AG10803 (cell line): Measurements from ENCODE around the gene PUM2.
A peak's percentile ranks its signal among the peaks of the same experiment; 100 is the strongest.

Source experiments
- DNase-seq: peaks from one replicate; pipeline ENCODE4 v3.0.0; 2010; ENCODE audit warnings: low read depth
- H3K4me3 ChIP-seq: 2 replicates; pipeline ENCODE4 v1.5.1; 2011; ENCODE audit warnings: mild to moderate bottlenecking, low read length, control low read depth
- TF ChIP-seq, protein P1 (sequence below): conservative IDR thresholded peaks from 2 replicates; pipeline ENCODE4 v1.5.1; 2011; ENCODE audit warnings: mild to moderate bottlenecking, low read length, control low read depth, inconsistent platforms

Gene PUM2

DNA sequence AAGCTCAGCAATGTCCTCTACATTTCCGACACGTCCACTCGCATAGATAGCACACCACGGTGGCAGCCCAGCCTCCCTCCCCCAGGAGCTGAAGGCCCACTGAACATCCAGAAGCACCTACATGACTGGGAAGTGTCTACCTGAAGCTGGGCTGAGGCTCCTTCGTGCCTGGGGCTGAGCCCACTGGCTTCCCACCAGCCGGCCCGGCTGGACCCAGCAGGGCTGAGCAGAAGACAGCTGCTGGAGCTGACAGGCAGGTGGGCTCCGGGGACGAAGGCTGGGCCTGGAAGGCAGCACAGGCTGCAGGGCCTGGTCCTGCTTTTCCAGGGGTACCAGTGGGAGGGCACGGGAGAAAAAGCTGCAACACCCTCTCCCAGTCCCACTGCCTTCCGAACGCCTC lies 139.2 kb downstream of the PUM2 start:
- H3K4me3 ChIP-seq = no peak overlapping the region
- no peak for DNase-seq
- TF ChIP-seq, protein P1, sequence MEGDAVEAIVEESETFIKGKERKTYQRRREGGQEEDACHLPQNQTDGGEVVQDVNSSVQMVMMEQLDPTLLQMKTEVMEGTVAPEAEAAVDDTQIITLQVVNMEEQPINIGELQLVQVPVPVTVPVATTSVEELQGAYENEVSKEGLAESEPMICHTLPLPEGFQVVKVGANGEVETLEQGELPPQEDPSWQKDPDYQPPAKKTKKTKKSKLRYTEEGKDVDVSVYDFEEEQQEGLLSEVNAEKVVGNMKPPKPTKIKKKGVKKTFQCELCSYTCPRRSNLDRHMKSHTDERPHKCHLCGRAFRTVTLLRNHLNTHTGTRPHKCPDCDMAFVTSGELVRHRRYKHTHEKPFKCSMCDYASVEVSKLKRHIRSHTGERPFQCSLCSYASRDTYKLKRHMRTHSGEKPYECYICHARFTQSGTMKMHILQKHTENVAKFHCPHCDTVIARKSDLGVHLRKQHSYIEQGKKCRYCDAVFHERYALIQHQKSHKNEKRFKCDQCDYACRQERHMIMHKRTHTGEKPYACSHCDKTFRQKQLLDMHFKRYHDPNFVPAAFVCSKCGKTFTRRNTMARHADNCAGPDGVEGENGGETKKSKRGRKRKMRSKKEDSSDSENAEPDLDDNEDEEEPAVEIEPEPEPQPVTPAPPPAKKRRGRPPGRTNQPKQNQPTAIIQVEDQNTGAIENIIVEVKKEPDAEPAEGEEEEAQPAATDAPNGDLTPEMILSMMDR = no peak

DNA sequence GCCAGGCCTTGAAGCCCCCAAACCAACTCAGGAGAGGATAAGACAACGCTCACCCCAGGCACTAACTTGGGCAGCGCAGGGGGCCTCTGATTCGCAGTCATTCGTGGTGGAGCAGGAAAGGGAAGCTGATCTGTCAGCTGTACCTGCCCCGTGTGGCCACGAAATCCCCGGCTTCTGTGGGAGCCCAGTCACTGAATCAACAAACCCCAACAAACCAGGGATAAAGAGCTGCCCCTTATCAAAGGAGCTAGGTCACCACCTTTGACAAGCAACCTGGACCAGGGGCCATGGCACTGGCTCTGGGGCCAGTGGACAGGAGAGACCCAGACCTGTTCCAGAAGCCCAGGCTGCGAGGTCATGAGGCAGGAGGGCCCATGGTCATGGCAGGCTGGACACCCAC lies 140.2 kb downstream of the PUM2 start:
- H3K4me3 ChIP-seq = no peak overlapping the region
- TF ChIP-seq, protein P1 = no peak
- DNase-seq = no peak

DNA sequence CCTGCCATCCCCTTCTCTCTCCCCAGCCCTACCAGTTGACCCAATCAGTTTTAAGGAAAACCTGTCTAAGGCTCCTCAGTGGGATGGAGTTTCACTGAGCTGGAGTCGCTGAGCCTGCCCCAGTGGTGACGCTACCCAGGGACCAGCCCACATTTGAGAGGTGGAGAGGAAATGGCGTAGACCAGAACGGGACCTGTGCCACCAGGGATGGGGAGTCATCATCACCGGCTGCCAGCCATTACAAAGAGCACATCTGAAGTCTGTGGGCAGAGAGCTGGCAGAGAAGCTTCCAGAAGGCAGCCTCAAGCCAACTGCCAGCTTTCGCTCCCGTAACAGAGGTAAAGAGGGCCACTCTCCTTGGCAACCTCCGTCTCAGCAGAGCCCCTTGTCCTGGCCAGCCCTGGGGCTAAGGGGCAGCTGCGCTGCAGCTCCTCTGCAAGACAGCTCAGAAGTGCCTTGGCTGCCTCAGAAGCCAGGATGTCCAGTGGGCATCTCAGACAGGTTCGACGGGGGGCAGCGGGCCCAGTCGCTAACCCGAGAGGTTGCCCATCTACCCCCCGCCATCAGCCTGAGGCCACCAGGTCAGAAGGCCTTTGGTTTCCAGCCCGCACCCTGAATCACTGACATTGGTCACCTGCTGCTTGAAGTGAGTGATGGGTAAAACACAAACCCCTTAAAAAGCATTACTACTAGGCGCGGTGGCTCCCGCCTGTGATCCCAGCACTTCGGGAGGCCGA lies 141.1 kb downstream of the PUM2 start:
- no peak overlapping the region for H3K4me3 ChIP-seq
- DNase-seq = no peak
- TF ChIP-seq, protein P1 = no peak

DNA sequence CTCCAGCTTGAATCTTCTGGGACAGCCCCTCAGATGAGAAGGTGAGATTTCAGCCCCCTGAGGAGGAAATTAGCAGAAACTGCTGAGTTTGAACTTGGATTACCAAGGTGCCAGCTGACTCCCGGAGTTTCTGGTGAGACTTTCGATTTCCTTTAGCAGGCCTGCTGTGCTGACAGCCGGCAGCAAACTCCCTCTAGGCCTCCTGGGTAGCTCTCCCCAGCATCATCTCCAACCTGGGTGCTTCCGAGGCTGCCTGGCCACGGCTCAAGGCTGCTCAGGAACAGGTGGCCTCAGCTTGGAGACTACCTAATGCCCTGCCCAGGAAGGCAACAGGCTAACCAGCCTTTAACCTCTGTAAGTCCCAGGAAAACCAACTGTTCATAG lies 142.2 kb downstream of the PUM2 start:
- DNase-seq = peak; percentile 42
- TF ChIP-seq, protein P1 = no peak
- H3K4me3 ChIP-seq = no peak overlapping the region

DNA sequence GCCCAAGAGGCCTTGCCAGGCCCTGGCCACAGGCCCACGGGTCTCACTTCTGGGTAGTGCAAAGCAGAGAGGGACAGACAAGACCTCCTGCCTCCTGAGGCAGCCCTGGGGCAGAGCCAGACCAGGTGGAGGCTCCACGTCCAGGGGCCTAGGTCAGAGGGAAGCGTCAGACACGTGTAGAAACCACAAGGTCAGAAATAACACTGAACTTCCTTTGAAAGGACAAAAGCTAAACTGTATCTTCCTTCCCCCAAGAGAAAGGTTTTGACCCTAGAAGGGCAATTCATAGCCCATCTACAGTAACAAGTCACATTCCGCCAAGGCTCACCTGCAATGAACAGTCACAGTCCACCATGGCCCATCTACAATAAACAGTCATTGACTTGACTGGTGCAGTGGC lies 143.6 kb downstream of the PUM2 start:
- H3K4me3 ChIP-seq = no peak overlapping the region
- TF ChIP-seq, protein P1 = no peak
- no peak for DNase-seq

DNA sequence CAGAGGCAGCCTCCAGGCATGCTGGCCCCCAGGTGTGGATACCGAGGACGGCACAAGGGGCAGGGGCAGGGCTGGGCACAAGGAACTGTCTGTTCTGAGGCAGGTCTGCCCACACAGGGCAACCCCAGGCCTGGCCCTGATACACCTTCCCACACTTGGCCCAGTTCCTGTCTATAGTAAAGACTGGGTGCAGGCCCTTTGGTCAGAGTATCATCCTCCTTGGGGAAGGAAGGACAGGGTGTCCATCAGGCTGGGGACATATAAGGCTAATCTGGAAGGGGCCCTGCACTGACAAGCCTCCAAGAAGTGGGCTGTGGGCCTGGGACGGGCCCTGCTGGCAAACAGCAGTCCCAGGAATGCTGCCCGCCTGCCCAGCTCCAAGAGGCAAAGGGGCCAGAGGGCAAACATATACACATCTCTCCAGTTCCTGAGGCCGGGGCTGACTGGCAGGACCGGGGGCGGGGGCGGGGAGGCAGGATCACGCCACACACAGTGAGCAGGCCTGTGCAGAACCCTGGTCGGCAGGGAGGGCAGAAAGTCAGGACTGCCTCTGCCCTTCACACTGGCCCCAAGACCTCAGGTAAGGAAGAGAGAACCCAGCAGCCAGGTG lies 144.6 kb downstream of the PUM2 start:
- DNase-seq = no peak
- TF ChIP-seq, protein P1 = no peak
- H3K4me3 ChIP-seq = no peak overlapping the region

DNA sequence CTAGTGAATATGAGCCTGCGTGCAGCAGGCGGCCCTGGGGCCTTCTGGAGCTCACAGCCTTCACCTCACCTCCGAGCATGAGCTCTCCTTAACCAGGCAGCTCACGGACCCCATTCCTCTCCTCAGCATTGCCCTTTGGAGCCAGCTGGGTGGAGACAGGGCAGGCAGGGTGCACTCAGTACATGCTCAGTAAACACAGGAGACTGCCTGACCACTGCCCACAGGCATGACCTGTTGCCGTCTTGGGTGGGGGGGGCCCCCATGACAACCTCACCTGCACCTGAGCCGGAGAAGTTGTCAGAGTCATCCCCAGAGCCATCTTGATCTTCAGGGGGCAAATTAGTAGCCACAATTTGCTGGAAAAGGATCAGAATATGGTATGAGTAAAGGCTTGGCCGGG lies 145.6 kb downstream of the PUM2 start:
- DNase-seq = no peak
- TF ChIP-seq, protein P1 = no peak
- no peak overlapping the region for H3K4me3 ChIP-seq
